ENCODE results near the gene TWNK.
"Not testable (repeated sequence)": the region's sequence is repeated elsewhere in the genome, so short reads cannot be mapped to it uniquely, and the experiment has no call there.

Gene TWNK

DNA sequence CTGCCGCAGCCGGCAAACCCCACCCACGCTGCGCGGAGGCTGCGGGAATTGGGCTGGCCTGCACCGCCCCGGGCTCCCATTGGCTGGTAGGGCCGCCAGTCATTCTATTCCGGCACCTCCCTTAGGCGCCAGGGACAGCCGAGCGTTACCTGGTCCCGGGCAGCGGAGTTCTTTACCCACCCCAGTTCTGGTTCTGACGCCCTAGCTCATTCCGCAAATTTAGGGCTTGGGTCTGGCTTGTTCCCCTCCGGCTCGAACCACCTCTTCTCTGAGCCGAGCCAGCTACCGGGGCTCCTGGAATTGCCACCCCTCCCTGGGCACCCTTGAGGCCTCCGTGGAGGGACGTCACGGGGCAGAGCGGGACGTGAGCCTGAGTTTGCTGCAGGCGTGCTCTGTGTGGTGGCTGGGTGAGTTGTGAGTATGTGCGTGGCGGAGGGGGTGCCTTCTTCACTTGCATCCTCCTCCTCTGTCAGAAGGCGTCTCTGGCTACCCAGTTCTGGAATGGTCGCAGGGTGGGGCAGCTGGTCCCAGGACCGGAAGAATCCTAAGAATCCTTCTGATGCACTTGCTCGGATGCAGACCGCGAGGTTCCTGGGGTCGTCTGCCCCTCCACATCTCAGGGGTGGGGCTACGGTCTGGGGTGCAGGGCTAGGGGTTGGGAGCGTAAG lies 43.9 kb downstream of the TWNK start, which contains the start of the genes PDZD7 and SFXN3:
TSS of gene PDZD7 (minus strand) at position 2 of the 668 bp plus-strand sequence. CDS start 910 bp downstream, outside the sequence.
TSS of gene SFXN3 (plus strand) at position 107 of the 668 bp plus-strand sequence. CDS start 3,461 bp downstream, outside the sequence.
- TF ChIP-seq, protein P1, sequence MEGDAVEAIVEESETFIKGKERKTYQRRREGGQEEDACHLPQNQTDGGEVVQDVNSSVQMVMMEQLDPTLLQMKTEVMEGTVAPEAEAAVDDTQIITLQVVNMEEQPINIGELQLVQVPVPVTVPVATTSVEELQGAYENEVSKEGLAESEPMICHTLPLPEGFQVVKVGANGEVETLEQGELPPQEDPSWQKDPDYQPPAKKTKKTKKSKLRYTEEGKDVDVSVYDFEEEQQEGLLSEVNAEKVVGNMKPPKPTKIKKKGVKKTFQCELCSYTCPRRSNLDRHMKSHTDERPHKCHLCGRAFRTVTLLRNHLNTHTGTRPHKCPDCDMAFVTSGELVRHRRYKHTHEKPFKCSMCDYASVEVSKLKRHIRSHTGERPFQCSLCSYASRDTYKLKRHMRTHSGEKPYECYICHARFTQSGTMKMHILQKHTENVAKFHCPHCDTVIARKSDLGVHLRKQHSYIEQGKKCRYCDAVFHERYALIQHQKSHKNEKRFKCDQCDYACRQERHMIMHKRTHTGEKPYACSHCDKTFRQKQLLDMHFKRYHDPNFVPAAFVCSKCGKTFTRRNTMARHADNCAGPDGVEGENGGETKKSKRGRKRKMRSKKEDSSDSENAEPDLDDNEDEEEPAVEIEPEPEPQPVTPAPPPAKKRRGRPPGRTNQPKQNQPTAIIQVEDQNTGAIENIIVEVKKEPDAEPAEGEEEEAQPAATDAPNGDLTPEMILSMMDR (IDR thresholded peaks at IDR 0.05; ENCODE audit: control insufficient read depth, extremely low read depth, insufficient read depth): no peak
- DNase-seq (ENCODE audit: low read depth): peak; percentile 62

DNA sequence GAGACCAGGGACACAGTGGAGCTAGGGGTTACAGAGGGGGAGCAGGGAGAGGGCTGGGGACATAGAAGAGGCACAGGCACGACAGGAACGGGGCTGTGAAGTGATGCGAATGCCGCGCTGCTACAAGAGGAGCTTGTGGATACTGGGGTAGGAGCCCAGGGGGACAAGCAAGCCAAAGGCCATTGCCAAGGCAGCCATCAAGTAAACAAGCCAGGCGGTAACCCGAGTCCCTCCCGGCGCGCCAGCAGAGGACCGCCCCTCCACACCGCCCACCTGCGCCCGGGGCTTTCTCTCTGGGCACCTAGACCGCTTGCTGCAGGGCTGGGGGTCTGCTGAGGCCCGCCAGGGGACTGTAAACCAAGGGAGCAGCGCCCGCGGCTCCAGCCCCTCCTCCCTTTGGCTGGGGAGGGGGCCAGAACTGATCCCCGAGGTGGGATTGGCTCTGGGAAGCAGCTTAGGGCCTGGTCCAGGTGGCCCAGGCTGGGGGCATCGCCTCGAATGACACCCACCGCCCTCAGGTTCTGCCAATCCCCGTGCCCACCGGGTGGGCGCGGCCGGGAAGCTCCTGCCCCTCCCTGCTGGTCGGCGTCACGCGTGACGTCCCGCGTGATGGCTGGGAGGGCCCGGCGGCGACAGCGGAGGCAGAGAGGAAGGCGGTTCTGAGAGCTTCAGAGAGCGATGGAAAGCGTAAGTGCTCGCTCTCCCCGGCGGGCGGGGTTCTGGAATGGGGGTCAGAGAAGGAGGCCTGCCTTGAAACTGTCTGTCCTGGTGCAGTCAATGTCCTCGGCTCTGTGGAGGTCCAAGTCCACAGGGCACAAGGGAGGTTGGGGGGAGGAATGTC lies 44.7 kb downstream of the TWNK start:
- TF ChIP-seq, protein P1 (IDR thresholded peaks at IDR 0.05; ENCODE audit: control insufficient read depth, extremely low read depth, insufficient read depth): no peak
- H3K4me3 ChIP-seq (ENCODE audit: low read depth, low read length): peak overlapping the region; percentile 67
- no peak for DNase-seq (ENCODE audit: low read depth)

More for the DNA sequence above, 43.9 kb downstream of the TWNK start, which contains the start of the genes PDZD7 and SFXN3:
- peak within 1 kb of the TSS; percentile 67 for H3K4me3 ChIP-seq (ENCODE audit: low read depth, low read length)

DNA sequence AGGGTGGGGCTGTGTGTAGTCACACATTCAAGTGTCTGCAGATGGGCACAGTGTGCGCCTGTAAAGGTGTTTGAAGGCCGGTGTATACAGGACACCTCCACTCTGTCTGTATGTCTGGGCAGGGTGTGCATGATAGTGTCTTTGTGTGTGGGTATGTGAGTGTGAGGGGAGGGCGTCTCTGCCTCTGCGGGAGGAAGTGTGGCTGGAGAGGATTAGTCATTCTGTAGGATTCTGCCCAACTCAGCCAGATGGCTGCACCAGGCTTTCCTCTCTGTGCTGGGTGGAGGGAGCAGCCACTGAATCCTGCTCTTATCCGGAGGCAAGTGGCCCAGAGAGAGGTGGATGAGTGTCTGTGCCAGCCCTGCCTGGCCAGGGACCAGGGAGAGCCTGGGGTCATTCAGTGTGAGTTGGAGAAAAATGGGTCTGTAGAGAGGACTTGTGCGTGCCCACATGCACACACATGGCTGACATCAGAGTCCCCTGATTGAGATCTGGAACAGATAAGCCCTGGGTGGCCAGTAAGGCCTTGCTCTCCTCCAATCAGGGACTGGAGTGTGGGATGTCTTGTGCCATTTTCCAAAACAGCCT lies 45.4 kb downstream of the TWNK start:
- no peak for DNase-seq (ENCODE audit: low read depth)
- H3K4me3 ChIP-seq (ENCODE audit: low read depth, low read length): peak overlapping the region; percentile 67
- TF ChIP-seq, protein P1 (IDR thresholded peaks at IDR 0.05; ENCODE audit: control insufficient read depth, extremely low read depth, insufficient read depth): no peak

DNA sequence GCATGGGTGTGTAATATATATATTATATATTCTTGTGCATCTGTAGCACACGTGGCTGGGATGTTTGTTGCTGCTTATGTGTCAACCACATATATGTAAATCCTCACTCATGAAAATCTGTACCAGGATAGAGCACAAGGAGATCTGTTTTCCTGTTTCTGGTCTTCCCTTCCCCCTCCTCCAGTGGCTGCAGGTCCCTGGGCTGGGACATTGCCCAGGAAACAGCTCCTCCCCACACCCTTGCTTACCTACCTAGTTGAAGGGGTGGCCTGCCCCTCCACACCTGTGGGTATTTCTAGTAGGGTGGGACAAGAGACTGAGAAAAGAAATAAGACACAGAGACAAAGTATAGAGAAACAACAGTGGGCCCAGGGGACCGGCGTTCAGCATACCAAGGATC lies 45.9 kb downstream of the TWNK start:
- TF ChIP-seq, protein P1 (IDR thresholded peaks at IDR 0.05; ENCODE audit: control insufficient read depth, extremely low read depth, insufficient read depth): no peak

DNA sequence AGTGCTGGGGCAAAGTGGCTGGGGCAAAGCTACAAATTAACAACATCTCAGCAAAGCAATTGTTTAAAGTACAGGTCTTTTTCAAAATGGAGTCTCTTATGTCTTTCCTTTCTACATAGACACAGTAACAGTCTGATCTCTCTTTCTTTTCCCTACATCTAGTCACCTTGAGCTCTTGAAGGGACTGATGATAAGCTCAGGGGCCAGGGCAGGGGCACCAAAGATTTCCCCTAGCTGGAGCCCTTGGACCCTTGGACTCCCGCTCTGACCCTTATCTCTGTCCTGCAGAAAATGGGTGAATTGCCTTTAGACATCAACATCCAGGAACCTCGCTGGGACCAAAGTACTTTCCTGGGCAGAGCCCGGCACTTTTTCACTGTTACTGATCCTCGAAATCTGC lies 47.1 kb downstream of the TWNK start:
- not testable (repeated sequence) for DNase-seq (ENCODE audit: low read depth); H3K4me3 ChIP-seq (ENCODE audit: low read depth, low read length)

More for the DNA sequence above, 45.9 kb downstream of the TWNK start:
- H3K4me3 ChIP-seq (ENCODE audit: low read depth, low read length): peak overlapping the region; percentile 67
- no peak for DNase-seq (ENCODE audit: low read depth)

DNA sequence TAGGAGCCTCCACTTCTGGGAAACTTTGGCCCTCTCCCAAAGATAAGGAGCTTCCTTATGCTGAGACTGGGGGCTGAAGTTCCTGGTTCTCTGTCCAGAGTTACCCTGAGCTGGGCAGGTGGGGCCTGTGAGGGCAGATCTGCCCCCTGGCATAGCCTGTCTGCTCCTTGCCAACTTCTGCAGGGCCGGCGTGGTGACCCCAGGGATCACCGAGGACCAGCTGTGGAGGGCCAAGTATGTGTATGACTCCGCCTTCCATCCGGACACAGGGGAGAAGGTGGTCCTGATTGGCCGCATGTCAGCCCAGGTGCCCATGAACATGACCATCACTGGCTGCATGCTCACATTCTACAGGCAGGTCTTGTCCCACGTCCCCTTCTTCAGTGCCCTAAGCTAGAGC lies 48.0 kb downstream of the TWNK start:
- H3K4me3 ChIP-seq (ENCODE audit: low read depth, low read length): no peak overlapping the region
- TF ChIP-seq, protein P1 (IDR thresholded peaks at IDR 0.05; ENCODE audit: control insufficient read depth, extremely low read depth, insufficient read depth): no peak
- DNase-seq (ENCODE audit: low read depth): no peak
